ENCODE measurements around the gene CBR1. TPM values are rescaled to one million over a fixed set of nuclear protein-coding genes. Genes with fewer than 3 reads are reported as not detected.

CBR1 gene
- total and polyA plus RNA-seq, 3 donors from 2014 or later: 44.1 to 137 (median 78.9) TPM

GRCh38 chr21:36063375-36064084 lies 6.3 kb upstream of the CBR1 start:
- Histone ChIP-seq H3K4me1 (peaks cover 13% of the 10 kb centered on the region), H3K4me3 (no peak overlapping the region), H3K27me3 (no peaks in the 10 kb centered on the region), H3K36me3 (ENCODE audit: low read depth, missing control alignments) (no peaks in the 10 kb centered on the region), H3K9me3 (no peaks in the 10 kb centered on the region), H3K27ac (no peak overlapping the region)
- intact Hi-C loops (cut with DNase I; ENCODE audit: low total_unique reads): no loop called here
- DNase-seq: no peak
- 82 to 83% methylated on average over 13 to 14 of the region's 14 CpGs for WGBS, 2 donors
- TF ChIP-seq POLR2A (IDR thresholded peaks at IDR 0.05) (no peak), CTCF (IDR thresholded peaks at IDR 0.05) (no peak)

DNA sequence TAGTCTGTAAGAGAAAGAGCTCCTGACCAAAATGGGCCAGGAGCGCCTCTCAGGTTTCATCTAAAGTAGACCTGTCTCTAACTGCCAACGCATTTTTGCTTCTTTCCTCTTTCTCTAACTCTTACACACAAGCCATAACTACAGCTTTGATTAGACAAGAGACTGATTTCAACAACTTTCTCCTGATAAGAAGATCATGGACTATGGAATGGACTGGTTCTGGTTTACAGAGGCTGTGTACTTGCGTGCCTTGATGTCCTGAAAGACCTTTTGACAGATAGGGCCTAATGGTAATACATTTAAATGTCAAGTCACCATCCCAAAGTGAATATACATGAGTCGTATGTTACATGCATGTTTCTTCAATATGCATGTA lies 5.8 kb upstream of the CBR1 start:
- intact Hi-C loops (cut with DNase I; ENCODE audit: low total_unique reads): no loop called here
- Histone ChIP-seq H3K4me3 (no peak overlapping the region), H3K27ac (no peak overlapping the region), H3K27me3 (no peaks in the 10 kb centered on the region), H3K36me3 (ENCODE audit: low read depth, missing control alignments) (no peaks in the 10 kb centered on the region), H3K4me1 (peaks cover 10% of the 10 kb centered on the region), H3K9me3 (no peaks in the 10 kb centered on the region)
- 87 to 90% methylated on average over 4 of the region's 4 CpGs for WGBS, 2 donors
- TF ChIP-seq POLR2A (IDR thresholded peaks at IDR 0.05) (no peak), CTCF (IDR thresholded peaks at IDR 0.05) (no peak)
- DNase-seq: no peak

DNA sequence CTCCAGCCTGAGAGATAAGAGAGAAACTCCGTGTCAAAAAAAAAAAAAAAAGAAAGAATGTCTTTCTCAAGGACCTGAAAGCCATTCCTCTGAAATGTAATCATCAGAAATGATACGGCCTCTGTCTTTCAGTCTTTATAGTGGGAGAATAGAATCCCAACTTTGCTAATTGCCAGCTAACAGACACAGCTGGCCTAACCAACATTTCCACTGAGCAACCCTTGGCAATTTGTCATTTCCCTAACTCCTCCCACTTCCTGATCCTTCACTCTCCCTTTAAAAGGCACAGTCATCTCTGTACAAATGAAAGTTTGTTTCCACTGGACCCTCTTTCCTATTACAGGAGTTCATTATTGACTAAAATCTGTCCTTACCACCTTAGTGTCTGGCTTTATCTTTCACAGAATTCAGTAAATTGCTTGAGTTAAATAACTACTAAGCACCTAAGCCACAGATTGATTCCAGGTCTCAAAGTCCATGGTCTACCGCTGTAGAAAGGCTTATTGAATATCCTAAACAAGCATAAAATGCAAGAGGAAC lies 4.3 kb upstream of the CBR1 start:
- no peak overlapping the region for H3K27ac ChIP-seq
- H3K27me3 ChIP-seq: no peaks in the 10 kb centered on the region
- H3K4me3 ChIP-seq: no peak overlapping the region
- no peak for DNase-seq
- no peaks in the 10 kb centered on the region for H3K36me3 ChIP-seq (ENCODE audit: low read depth, missing control alignments)
- intact Hi-C loops (cut with DNase I; ENCODE audit: low total_unique reads): no loop called here
- TF ChIP-seq CTCF (IDR thresholded peaks at IDR 0.05): no peak
- no peak for TF ChIP-seq POLR2A (IDR thresholded peaks at IDR 0.05)
- no peaks in the 10 kb centered on the region for H3K9me3 ChIP-seq
- WGBS, 2 donors: 56 to 66% methylated on average over 2 to 3 of the region's 3 CpGs
- H3K4me1 ChIP-seq: peaks cover 10% of the 10 kb centered on the region

DNA sequence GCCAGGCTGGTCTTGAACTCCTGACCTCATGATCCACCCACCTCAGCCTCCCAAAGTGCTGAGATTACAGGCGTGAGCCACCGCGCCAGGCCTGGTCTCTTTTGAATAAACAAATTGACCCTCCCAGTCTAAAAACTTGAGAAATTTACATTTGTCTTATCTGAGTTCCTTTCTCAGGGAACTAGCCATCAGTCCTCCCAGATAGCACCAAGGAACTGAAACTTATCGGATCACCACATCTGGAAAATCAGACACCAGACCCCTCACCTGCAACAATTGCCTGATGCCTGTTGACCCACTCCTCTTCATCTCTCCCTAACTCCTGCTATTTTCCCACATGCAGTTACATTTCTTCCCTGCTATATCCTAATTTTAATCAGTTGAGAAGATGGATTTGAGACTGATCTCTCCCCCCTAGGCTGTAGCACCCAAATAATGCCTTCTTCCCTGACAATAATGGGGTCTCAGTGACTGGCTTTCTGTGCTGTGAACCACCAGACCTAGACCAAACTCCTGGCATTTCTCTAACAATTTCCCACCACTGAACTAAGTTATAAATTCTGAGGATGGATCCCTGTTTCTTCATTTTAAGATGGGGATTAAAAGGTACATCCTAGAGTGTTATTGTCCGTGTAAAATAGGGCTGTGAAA lies 951 bp upstream of the CBR1 start:
- Histone ChIP-seq H3K9me3 (no peaks in the 10 kb centered on the region), H3K27me3 (no peaks in the 10 kb centered on the region), H3K27ac (peak overlapping the region in 1 of 2 donors; percentile 84), H3K36me3 (ENCODE audit: low read depth, missing control alignments) (no peaks in the 10 kb centered on the region), H3K4me1 (peaks cover 13% of the 10 kb centered on the region), H3K4me3 (no peak overlapping the region)
- 88 to 91% methylated on average over 5 of the region's 5 CpGs for WGBS, 2 donors
- no peak for DNase-seq
- intact Hi-C loops (cut with DNase I; ENCODE audit: low total_unique reads): no loop called here
- TF ChIP-seq POLR2A (IDR thresholded peaks at IDR 0.05) (no peak), CTCF (IDR thresholded peaks at IDR 0.05) (no peak)

Measured in testis (tissue), 3 donors.